Astrocyte of the cerebellum (primary cell): ENCODE measurements around the gene C11orf54.

Source experiments
- DNase-seq: peaks from one replicate; pipeline ENCODE4 v3.0.0-alpha.2; 2011; ENCODE audit warnings: low read depth
- H3K4me3 ChIP-seq: 2 replicates; pipeline ENCODE4 v1.5.1; 2011; ENCODE audit warnings: mild to moderate bottlenecking, low read depth, low read length, moderate library complexity
- in situ Hi-C: cut with HindIII; loops from 2 replicates; pipeline ENCODE4 v1.10.0; 2017; ENCODE audit warnings: low sequenced_read_pairs
- TF ChIP-seq, protein P1 (sequence below): IDR thresholded peaks from 2 replicates; pipeline ENCODE4 v1.5.1; 2012; ENCODE audit warnings: low read length, low read depth, moderate library complexity, mild to moderate bottlenecking; ENCODE audit errors: missing control alignments

Gene C11orf54

DNA sequence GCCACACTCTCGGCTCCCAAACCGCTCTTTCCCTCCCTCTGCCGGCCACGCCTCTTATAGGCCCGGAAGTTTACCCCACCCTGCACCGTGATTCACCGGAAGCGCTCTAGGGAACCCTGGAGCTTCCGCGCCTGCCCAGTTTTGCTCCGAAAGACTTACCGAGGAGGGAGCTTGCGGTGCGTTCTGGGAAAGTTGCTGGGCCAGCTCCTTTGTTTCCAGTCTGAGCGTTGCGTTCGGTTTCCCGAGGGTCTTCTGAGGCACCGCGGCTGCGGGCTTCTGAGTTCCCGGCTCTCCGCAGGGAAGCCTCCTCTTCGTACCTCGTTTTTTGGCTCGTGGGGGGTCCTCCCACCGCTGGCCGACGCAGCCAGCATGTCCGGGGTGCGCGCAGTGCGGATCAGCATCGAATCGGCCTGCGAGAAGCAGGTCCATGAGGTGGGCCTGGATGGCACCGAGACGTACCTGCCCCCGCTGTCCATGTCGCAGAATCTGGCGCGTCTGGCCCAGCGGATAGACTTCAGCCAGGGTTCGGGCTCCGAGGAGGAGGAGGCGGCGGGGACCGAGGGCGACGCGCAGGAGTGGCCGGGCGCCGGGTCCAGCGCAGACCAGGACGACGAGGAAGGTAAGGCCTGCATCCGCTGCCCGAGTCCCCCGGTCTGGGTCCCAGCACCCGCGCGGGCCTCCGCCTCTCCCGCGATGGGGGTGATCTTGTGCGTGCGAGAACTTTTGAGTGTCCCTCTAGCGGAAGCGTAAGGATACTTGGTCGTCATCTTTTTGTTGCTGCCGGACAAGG, 42.9 kb downstream of the C11orf54 start, which contains the start of gene MED17:
Gene MED17 (plus strand): TSS at position 138 of the 790 bp plus-strand sequence. CDS start 232 bp downstream, at position 370.
- TF ChIP-seq, protein P1, sequence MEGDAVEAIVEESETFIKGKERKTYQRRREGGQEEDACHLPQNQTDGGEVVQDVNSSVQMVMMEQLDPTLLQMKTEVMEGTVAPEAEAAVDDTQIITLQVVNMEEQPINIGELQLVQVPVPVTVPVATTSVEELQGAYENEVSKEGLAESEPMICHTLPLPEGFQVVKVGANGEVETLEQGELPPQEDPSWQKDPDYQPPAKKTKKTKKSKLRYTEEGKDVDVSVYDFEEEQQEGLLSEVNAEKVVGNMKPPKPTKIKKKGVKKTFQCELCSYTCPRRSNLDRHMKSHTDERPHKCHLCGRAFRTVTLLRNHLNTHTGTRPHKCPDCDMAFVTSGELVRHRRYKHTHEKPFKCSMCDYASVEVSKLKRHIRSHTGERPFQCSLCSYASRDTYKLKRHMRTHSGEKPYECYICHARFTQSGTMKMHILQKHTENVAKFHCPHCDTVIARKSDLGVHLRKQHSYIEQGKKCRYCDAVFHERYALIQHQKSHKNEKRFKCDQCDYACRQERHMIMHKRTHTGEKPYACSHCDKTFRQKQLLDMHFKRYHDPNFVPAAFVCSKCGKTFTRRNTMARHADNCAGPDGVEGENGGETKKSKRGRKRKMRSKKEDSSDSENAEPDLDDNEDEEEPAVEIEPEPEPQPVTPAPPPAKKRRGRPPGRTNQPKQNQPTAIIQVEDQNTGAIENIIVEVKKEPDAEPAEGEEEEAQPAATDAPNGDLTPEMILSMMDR = peak; percentile 55
- peak; percentile 88 for DNase-seq
- in situ Hi-C loops = no loop called here
- peak within 1 kb of the TSS; percentile 98 for H3K4me3 ChIP-seq

DNA sequence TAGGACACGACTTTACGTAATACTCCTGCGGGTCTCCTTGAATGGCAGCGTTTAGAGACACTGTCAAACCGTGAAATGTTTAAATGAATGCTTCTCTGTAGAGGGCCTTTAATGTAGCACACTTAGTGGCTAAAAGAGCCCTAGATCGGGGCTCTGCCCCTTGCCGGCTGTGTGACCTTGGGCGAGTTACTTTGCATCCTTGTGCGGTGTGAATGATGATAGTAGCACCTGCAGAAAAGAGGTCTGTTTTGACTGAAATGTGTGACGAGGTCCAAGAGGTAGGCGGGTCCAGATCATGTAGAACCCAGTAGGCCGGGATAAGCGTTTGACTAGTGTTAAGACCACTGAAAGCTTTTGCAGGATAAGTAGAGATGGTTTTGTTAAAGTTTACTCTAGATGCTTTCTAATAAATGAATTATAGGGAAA, 43.5 kb downstream of the C11orf54 start:
- peak overlapping the region; percentile 98 for H3K4me3 ChIP-seq
- in situ Hi-C loops = no loop called here
- DNase-seq = no peak
- TF ChIP-seq, protein P1 = no peak

DNA sequence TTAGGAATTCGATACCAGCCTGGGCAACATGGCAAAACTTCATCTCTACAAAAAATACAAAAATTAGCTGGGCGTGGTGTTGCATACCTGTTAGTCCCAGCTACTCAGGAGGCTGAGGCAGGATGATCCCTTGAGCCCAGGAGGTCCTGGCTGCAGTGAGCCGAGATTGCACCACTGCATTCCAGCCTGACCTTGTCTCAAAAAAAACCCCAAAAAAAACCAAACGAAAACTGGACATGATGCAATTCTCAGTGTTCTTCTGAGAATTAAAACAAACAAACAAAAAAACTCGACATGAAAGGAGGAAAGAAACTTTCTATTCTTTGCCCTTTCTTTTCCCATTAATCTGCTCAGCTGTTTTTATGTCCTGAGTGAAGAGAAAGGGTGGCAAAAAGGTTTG, 50.0 kb downstream of the C11orf54 start:
- no peak overlapping the region for H3K4me3 ChIP-seq
- TF ChIP-seq, protein P1 = no peak

DNA sequence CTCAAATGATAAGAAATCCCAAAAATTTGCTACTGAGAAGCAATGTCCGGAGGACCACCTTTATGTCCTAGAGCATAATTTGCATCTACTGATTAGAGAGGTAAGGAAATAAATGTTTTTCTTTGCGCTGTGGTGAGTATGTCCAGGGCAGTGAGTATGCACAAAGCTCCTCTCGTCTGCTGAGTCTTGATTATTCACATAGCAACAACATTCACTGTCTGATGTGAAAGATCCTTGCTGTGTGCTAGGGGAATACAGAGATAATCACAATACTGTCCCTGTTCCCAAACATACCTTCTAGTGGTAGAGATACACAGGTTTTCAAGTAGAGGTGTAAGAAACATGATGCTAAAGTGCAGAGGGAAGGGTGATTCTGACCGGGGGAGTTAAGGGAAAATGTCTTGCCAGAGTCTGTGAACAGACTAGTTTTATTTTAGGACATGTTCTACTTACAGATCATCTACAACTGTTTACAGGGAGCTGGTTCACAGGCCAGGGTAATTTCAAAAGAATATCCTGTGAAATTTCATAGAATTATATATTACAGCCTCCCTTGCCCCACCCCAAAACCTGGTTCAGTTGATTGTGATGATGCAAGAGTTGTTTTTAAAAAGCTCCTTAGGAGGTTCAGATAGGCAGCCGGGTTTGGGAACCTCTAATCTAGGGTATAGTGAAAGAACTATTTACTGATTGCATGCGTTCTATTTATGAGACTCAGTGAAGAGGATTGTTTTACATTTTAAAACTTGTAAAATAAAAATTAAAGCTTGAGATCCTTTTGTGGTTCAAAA, 55.2 kb downstream of the C11orf54 start:
- H3K4me3 ChIP-seq = no peak overlapping the region
- no peak for DNase-seq
- in situ Hi-C loops = no loop called here
- TF ChIP-seq, protein P1 = no peak

More for the DNA sequence above, 50.0 kb downstream of the C11orf54 start:
- in situ Hi-C loops = no loop called here
- no peak for DNase-seq

DNA sequence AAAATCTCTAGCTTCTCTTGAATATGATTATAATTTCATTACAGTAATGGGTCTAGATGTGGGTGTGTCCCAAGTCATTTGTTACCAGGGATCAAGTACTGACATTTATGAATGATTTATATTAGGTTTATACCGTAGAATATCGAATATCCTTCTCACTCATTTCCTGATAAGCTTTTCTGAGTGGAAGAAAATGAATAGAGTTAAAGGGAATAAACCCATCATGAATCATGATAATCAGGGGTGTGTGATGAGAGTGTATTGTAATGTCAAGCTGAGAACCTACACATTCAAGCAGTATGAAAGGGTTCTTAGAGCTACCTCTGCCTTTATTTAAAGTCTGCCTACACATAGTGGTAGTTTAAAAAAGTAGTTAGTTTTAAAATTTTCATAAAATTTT, 59.9 kb downstream of the C11orf54 start:
- TF ChIP-seq, protein P1 = no peak
- no peak for DNase-seq
- H3K4me3 ChIP-seq = no peak overlapping the region
- in situ Hi-C loops = no loop called here

DNA sequence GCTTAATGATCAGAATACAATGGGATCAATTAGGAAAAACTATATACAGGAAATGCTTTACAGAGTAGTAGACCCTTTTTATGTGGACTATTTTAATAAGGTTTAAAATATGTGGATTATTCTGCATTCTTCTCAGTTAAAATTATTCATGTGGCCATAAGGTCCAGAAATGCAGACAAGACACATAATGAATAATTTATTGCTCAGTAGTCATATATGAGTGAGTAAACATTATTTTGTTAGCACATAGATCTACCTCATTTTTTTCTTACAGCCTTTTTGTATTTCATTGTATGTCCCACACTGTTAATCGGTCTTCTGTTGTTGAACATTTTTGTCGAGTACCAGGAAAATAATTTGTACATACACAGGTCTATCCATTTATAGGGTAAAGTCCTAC, 63.4 kb downstream of the C11orf54 start:
- no peak overlapping the region for H3K4me3 ChIP-seq
- no peak for DNase-seq
- in situ Hi-C loops = no loop called here
- TF ChIP-seq, protein P1 = no peak
